Amniotic stem cell (primary cell): ENCODE results near the gene ZFYVE28.

Source experiments
- DNase-seq: peaks from one replicate; lab custom pipeline; 2025; lab: John Stamatoyannopoulos, UW

ZFYVE28 gene

GRCh38 chr4:2270341-2271165 lies 147.9 kb downstream of the ZFYVE28 start:
- no peak for DNase-seq

- DNase-seq = no peak
Measured at GRCh38 chr4:2269618-2270163, 148.8 kb downstream of the ZFYVE28 start.

DNA sequence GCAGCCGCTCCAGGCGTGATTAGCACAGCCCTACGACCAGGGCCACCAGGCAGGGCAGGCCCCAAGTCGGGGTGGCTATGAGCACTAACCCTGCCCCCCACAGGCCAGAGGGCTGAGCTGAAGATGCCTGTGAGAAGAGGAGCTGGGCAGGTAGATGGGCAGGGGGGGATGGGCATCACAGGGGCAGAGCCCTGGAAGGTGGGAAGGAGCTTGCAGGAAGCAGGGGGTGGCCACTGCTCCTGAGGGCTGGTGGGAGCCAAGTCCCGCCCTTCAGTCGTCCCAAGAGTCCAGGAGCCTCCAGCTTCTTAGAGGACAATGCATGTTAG lies 149.3 kb downstream of the ZFYVE28 start:
- no peak for DNase-seq

GRCh38 chr4:2268357-2269205 lies 149.9 kb downstream of the ZFYVE28 start:
- no peak for DNase-seq

GRCh38 chr4:2267841-2268240 lies 150.6 kb downstream of the ZFYVE28 start:
- DNase-seq = no peak

GRCh38 chr4:2267320-2267811 lies 151.1 kb downstream of the ZFYVE28 start:
- DNase-seq = no peak

DNA sequence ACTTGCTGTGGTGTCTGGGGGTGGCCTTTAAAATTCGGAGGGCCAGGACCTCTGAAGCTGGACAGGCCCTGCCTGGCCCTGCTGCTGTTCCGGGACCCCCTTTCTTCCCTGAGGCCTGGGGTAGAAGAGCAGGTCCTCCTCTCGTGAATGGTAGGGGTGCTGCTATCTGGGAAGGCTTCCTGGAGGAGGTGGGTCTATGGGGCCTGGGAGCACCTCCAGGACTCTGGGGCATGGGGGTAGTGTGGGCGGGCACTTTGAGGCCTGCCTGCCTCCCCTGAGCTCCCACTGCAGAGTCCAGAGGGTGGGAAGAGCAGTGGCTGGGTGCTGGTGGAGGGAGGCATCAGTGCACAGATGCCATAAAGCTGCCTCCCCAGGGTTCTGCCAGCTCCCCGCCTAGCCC lies 151.6 kb downstream of the ZFYVE28 start:
- no peak for DNase-seq

DNA sequence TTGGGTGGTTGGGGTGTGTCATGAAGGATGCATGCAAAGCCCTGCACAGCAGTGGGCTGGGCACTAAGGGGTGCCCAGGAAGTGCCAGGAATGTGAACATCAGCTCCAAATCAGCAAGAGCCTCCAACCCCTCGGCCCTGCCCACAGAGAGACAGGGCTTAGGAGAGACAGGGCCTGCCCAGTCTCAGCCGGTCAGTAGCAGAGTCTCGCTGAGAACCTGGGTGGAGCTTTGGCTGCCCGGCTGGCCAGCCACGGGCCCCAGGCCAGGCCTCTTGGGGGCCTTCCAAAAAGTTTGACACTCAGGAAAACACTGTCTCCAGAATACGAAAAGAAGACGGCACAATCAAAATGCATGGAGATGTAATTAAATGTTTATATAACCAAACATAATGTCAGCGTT lies 152.3 kb downstream of the ZFYVE28 start:
- DNase-seq = no peak

DNA sequence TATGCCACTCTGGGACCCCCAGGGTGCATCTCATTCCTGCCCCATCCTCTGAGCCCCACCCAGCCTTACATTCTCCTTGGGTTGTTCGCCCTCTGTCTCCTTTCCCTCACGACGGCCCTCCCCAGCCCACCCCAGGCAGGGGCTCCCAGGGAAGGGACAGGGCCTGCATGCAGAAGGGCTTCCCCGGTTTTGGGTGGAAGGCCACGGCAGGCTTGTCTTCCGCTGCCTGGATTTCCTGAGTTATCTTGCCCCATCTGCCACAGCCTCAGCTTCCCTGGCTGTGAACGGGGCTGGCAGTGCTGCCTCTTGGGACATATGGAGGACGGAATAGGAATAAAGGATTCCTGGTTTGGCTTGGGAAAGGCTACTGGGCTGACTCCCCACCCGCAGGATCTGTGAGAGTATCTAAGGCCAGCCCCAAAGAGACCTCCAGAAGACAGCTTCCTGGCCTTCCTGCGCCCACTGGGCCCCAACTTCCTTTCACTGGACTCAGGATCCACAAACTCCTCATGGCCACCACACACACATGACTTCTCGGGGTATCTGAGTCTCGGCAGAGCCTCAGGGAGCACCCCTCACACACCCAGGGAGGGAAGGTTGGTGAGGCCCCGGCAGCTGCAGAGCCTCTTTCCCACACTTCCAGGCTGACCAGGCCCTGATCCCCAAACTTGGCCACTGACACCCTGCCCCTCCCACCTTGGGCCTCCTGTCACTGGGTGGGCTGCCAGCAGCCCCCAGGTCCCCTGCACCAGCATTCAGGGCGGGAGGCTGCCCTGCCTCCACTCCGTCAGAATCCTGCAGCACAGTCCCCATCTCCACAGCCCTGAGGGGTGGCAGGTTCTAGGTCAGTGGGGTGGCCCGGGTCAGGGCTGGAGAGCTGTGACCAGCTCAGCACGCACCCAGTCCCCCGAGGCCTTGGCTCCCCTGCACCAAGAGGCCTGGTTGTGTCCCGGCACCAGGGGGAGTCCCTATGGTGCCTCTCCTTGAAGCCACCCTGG lies 153.0 kb downstream of the ZFYVE28 start:
- no peak for DNase-seq

DNA sequence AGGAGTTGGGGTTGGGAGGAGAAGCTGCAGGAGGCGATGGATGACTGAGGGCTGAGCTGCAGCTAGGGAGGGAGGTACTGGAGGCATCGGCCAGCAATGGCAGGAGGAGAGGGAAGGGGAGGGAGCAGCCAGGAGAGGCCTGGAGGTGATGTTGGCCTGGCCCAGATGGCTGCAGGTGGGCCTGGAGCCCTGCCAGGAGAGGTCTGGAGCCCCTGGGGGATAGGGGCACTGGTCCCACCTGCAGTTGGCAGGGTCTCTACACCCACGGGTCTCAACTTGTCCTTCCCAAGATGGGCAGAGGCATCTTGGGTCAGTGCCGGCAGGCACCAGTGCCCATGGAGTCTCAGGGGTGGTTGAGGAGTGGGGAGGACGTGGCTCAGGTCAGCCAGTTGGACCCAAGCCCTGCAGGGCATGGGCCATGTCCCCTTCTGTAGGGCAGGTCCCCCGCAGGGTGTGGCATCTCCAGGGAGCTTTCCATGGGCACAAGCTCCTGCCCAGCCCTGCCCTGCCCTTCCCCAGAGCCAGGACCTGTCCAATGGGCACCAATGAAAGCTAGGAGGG lies 153.9 kb downstream of the ZFYVE28 start:
- DNase-seq = no peak

DNA sequence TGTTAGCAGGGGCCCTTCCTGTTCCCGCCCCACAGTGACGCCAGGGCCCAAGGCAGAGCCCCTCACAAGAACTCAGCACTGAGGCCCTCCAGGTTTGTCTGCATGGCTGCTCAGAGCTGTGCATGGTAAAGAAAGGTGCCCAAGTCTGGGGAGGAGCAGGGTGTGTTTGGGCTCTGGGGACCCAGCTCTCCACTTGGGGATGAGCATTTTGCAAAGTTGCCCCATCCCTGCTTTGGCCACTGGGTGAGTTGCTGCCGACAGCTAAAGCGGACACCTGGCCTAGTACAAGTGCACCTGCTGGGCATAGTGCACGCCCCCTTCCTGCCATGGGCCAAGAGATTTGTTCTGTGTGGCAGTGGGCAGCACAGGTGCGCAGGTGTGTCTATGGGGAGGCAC lies 154.5 kb downstream of the ZFYVE28 start:
- no peak for DNase-seq

DNA sequence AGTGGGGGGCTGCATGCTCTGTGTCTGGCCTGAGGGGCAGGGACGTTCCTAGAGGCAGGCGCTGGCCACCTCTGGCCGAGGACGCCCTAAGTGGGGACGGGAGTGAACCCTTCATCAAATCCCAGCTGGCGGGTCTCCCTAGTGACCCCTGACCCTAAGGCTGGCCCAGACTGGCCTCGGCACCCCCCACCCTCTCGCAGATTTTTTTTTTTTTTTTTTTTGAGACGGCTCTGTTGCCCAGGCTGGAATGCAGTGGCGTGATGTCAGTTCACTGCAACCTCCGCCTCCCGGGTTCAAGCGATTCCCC lies 155.5 kb downstream of the ZFYVE28 start:
- DNase-seq = no peak

DNA sequence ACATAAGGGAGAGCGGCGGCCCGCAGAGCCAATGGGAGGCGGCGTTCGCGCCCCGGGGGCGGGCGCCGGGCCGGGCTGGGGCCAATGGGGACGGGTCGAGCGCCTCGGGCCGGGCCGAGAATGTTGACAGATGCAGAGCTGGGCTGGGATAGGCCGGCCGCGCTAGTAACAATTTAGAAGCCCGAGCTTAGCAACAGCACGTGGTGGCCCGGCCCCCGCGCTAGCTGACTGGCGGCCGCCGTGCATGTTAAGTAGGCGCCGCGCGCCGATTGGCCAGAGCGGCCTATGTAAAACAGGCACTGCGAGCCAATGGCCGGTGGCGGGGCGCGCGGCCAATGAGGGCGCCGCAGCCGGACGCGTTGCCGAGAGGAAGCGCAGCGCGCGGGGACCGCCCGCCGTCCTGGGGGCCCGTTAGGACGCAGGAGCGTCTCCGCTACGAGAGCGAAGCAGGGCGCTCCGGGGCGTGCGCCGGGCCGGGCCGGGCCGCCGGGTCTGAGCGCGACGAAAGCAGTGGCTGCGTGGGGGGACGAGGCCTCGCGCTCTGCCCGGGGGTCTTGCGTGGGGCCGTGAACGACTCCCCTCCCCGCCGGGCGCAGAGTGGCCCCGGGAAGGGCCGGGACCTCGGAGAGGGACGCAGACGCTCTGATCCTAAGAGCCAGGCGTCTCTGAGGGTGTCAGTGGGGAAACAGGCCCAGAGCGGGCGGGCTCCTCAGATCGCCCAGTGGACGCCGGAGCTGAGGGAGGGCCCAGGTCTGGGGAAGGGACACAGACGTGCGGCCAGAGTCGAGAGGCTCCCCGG lies 156.1 kb downstream of the ZFYVE28 start:
- peak; percentile 99 for DNase-seq

GRCh38 chr4:2261853-2262144 lies 156.6 kb downstream of the ZFYVE28 start, which contains the start of gene MXD4:
MXD4 (minus strand) TSS chr4:2262109; CDS start chr4:2261980, 129 bp downstream.
- DNase-seq = no peak

DNA sequence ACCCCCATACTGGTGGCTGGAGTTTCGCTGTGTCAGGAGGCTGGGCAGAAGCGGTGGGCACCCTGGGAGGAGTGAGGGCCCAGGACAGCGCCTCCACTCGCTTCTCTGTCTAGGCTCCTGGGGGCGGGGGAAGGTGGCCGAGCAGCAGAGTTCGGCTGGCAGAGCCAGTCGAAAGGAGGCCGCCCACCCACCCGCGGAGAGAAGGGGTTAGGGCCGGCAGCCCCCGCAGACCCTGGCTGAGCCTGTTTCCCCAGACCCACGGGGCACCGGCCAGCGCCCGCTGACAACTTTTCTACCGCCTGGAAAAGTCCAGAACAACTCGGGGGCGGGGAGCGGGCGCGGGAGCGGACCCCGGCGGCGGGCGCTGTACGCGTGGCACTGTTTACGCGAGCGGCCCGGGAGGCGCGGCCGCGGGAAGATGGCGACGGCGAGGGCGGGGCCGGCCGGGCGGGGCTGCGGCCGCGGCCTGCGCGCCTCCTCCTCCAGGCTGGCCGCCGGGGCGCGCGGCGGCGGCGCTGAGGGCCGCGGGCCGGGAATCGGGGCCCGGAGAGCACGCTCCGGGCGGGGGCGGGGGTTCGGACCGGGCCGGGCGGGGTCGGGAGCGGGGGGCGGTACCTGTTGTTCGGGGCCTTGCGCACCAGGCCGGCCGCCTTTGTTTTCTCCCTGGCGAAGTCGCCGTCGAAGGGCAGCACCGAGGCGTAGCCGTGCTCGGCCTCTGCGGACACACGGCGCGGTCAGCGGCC lies 157.2 kb downstream of the ZFYVE28 start:
- DNase-seq = no peak

DNA sequence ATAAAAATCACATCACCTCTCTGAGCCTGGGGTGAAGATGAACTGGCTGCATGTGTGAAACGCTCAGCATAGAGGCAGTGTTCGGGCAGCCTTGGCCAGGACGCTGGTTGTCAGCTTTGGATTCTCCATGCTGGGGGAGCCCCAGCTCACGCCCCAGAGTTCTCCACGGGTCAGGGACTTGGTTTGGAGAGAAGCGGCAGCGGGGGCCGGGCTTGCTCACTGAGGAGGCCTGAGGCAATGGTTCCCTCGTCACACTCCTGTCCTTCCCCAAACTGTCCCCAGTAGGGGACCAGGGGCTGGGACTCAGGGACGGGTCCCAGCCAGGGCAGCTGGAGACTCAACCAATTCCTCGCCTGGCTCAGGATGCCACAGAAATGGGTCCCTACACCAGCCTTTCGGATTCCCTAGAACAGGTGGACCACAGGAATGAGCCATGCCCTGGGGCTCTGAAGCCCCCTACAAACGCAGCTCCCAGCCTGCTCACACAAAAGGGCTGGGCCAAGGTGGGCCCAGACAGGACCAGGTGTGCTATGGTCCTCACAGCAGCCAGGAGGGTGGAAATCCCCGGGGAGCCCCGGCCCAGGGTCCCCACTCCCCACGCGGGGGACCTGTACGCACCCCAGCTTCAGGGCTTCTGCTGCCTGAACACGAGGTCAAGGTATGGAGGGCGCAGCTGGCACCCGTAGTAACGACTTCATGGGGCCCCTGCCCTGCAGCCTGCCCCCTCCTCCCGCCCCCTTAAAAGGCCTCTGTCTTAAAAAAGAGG lies 157.9 kb downstream of the ZFYVE28 start:
- no peak for DNase-seq

DNA sequence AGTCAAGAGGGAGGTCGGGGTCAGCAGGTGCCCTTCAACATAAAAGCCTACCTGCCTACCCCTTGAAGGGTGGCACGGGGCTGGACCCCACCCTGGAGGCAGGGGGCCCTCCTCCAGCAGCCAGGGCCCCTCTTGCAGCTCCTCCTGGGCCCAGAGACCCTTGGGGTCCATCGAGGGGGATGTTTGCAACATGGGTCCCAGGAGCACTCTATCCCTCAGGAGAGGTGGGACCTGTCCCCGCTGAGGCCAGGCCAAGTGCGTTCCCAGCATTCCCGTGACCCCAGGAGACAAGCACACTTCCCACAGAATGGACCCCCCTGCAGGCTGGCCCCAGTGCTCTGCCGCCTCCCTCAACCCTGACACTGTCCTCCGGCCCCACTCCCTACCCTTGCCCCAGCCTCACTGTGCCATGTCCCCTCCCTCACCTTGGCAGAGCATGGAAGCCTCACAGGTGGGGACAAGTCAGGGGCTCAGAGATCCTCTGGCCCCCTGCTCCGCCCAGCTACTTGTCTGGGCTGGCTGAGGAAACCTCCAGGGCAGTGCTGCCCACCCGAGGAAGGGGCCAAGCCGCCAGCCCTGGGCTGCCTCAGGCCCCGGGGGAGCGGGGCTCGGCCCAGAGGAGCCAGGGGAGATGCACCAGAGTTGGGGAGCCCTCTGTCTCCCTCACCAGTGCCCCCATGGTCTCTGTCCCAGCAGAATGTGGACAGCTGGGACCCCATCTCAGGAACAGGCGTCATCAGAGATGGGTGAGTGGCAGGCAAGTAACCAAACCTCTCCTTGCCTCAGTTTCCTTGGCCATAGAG lies 158.7 kb downstream of the ZFYVE28 start:
- DNase-seq = no peak

DNA sequence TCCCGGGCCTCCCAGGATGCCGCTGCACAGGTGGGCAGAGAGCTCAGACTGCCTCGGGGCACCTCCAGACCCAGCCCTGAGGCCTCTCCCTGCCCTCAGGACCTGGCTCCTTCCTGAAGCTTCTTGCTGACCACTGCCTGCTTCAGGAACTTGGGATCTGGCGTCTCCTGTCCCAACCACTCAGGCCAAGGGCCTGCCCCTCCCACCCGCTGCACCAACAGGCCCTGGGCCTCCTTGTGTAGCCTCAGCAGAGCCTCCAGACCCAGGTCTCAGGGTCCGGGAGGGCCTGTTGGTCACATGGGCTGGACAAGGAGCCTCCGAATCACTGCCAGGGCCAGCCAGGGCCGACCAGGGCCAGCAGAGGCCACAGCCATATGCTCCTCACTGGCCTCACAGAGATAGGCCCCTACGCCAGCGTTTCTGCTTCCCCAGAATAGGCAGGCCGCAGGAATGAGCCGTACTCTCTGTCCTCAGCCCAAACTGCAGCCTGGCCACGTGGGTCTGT lies 159.4 kb downstream of the ZFYVE28 start:
- no peak for DNase-seq
